Ectodermal cell (in vitro differentiated cells): ENCODE measurements around the gene KRT76.

Source experiments
- H3K27ac ChIP-seq: 2 replicates; pipeline ENCODE4 v1.7.0; 2013; ENCODE audit warnings: mild to moderate bottlenecking, low read depth, low read length; ENCODE audit not compliant: insufficient read depth, poor library complexity, severe bottlenecking
- H3K27me3 ChIP-seq: 2 replicates; pipeline ENCODE4 v1.7.0; 2013; ENCODE audit warnings: mild to moderate bottlenecking, low read length; ENCODE audit not compliant: insufficient read depth, control insufficient read depth, poor library complexity, severe bottlenecking
- H3K36me3 ChIP-seq: one replicate; pipeline ENCODE4 v1.7.0; 2013; ENCODE audit warnings: low read length; ENCODE audit not compliant: control insufficient read depth, insufficient read depth
- H3K4me1 ChIP-seq: one replicate; pipeline ENCODE4 v1.7.0; 2013; ENCODE audit warnings: low read length; ENCODE audit not compliant: control insufficient read depth, insufficient read depth
- H3K4me3 ChIP-seq: 2 replicates; pipeline ENCODE4 v1.7.0; 2013; ENCODE audit warnings: low read depth, low read length, control low read depth; ENCODE audit not compliant: insufficient read depth
- H3K9me3 ChIP-seq: 2 replicates; pipeline ENCODE4 v1.7.0; 2013; ENCODE audit warnings: mild to moderate bottlenecking, low read length, moderate library complexity; ENCODE audit not compliant: control insufficient read depth
- WGBS, 2 experiments: methylation state at CpG; one replicate each; pipeline ENCODE4 v1.1.7; 2013; ENCODE audit warnings: missing lambda C conversion rate in 2 of 2; 5-methylcytosine and 5-hydroxymethylcytosine counted together

KRT76 gene

GRCh38 chr12:52789637-52790426, 12.7 kb upstream of the KRT76 start:
- H3K36me3 ChIP-seq: no peaks in the 10 kb centered on the region
- no peaks in the 10 kb centered on the region for H3K27me3 ChIP-seq
- no peak overlapping the region for H3K4me3 ChIP-seq
- H3K27ac ChIP-seq: no peak overlapping the region
- WGBS, 2 experiments: 89% methylated on average over 50 of the region's 50 CpGs
- no peaks in the 10 kb centered on the region for H3K4me1 ChIP-seq
- H3K9me3 ChIP-seq: no peaks in the 10 kb centered on the region

- no peaks in the 10 kb centered on the region for H3K4me1 ChIP-seq
- no peaks in the 10 kb centered on the region for H3K9me3 ChIP-seq
- H3K27ac ChIP-seq: no peak overlapping the region
- no peak overlapping the region for H3K4me3 ChIP-seq
- WGBS, 2 experiments: 94% methylated on average over 11 of the region's 11 CpGs
- no peaks in the 10 kb centered on the region for H3K27me3 ChIP-seq
- H3K36me3 ChIP-seq: no peaks in the 10 kb centered on the region
These were observed 11.9 kb upstream of the KRT76 start for GRCh38 chr12:52788876-52789636.

GRCh38 chr12:52788192-52788875, 11.2 kb upstream of the KRT76 start:
- Histone ChIP-seq H3K4me1 (no peaks in the 10 kb centered on the region), H3K4me3 (no peak overlapping the region), H3K27me3 (no peaks in the 10 kb centered on the region), H3K27ac (no peak overlapping the region), H3K36me3 (no peaks in the 10 kb centered on the region), H3K9me3 (no peaks in the 10 kb centered on the region)
- WGBS, 2 experiments: 82 to 91% methylated on average over 5 of the region's 6 CpGs

- Histone ChIP-seq H3K4me3 (no peak overlapping the region), H3K4me1 (no peaks in the 10 kb centered on the region), H3K36me3 (no peaks in the 10 kb centered on the region), H3K27ac (no peak overlapping the region), H3K9me3 (no peaks in the 10 kb centered on the region), H3K27me3 (no peaks in the 10 kb centered on the region)
- 87% methylated on average over 6 of the region's 6 CpGs for WGBS, 2 experiments
These were observed 10.4 kb upstream of the KRT76 start for GRCh38 chr12:52787324-52788191.

- H3K27me3 ChIP-seq: peaks cover 2% of the 10 kb centered on the region
- H3K9me3 ChIP-seq: no peaks in the 10 kb centered on the region
- no peak overlapping the region for H3K4me3 ChIP-seq
- no peaks in the 10 kb centered on the region for H3K4me1 ChIP-seq
- 87 to 90% methylated on average over 3 of the region's 3 CpGs for WGBS, 2 experiments
- H3K27ac ChIP-seq: no peak overlapping the region
- H3K36me3 ChIP-seq: no peaks in the 10 kb centered on the region
These were observed 7.8 kb upstream of the KRT76 start for GRCh38 chr12:52784909-52785308.

GRCh38 chr12:52783563-52784316, 6.6 kb upstream of the KRT76 start:
- H3K27me3 ChIP-seq: peaks cover 3% of the 10 kb centered on the region
- no peaks in the 10 kb centered on the region for H3K9me3 ChIP-seq
- H3K27ac ChIP-seq: no peak overlapping the region
- no peaks in the 10 kb centered on the region for H3K4me1 ChIP-seq
- no peak overlapping the region for H3K4me3 ChIP-seq
- no peaks in the 10 kb centered on the region for H3K36me3 ChIP-seq
- 90 to 92% methylated on average over 7 of the region's 7 CpGs for WGBS, 2 experiments

GRCh38 chr12:52782502-52782901, 5.4 kb upstream of the KRT76 start:
- Histone ChIP-seq H3K9me3 (no peaks in the 10 kb centered on the region), H3K27me3 (peaks cover 3% of the 10 kb centered on the region), H3K27ac (no peak overlapping the region), H3K4me1 (no peaks in the 10 kb centered on the region), H3K36me3 (no peaks in the 10 kb centered on the region), H3K4me3 (no peak overlapping the region)
- 93 to 94% methylated on average over 4 of the region's 4 CpGs for WGBS, 2 experiments

GRCh38 chr12:52781399-52782082, 4.4 kb upstream of the KRT76 start:
- WGBS, 2 experiments: 90 to 91% methylated on average over 4 of the region's 4 CpGs
- H3K27me3 ChIP-seq: peaks cover 3% of the 10 kb centered on the region

GRCh38 chr12:52779914-52780313, 2.8 kb upstream of the KRT76 start:
- Histone ChIP-seq H3K27ac (no peak overlapping the region), H3K4me3 (no peak overlapping the region), H3K9me3 (no peaks in the 10 kb centered on the region), H3K4me1 (no peaks in the 10 kb centered on the region), H3K36me3 (no peaks in the 10 kb centered on the region), H3K27me3 (peaks cover 3% of the 10 kb centered on the region)
- 93 to 94% methylated on average over 6 of the region's 6 CpGs for WGBS, 2 experiments

More at GRCh38 chr12:52781399-52782082, 4.4 kb upstream of the KRT76 start:
- Histone ChIP-seq H3K4me1 (no peaks in the 10 kb centered on the region), H3K27ac (no peak overlapping the region), H3K9me3 (no peaks in the 10 kb centered on the region), H3K4me3 (no peak overlapping the region), H3K36me3 (no peaks in the 10 kb centered on the region)
